Neural crest cell (in vitro differentiated cells): ENCODE results near the gene CDYL. TPM values are rescaled to one million over a fixed set of nuclear protein-coding genes. Genes with fewer than 3 reads are reported as not detected.
A peak's percentile ranks its signal among the peaks of the same experiment; 100 is the strongest.

Source experiments
- DNase-seq: peaks from one replicate; pipeline ENCODE4 v3.0.0; 2021; ENCODE audit warnings: low read depth, mixed read lengths, low spot score
- H3K27ac Mint-ChIP-seq: one replicate; pipeline ENCODE4 v1.8.0; 2021; ENCODE audit warnings: mild to moderate bottlenecking, mixed read lengths; ENCODE audit not compliant: unreplicated experiment
- H3K27me3 Mint-ChIP-seq: 2 replicates; pipeline ENCODE4 v1.8.0; 2021; ENCODE audit warnings: low read depth, mild to moderate bottlenecking, mixed read lengths
- H3K36me3 Mint-ChIP-seq: 2 replicates; pipeline ENCODE4 v1.8.0; 2021; ENCODE audit warnings: low read depth, mild to moderate bottlenecking, mixed read lengths
- H3K4me1 Mint-ChIP-seq: 2 replicates; pipeline ENCODE4 v1.8.0; 2021; ENCODE audit warnings: mixed read lengths
- H3K4me3 Mint-ChIP-seq: one replicate; pipeline ENCODE4 v1.8.0; 2021; ENCODE audit warnings: mild to moderate bottlenecking, mixed read lengths
- H3K9me3 Mint-ChIP-seq: 2 replicates; pipeline ENCODE4 v1.8.0; 2021; ENCODE audit warnings: mixed read lengths
- total RNA-seq: library from RNA; stranded (reverse); gene quantifications from 2 replicates; pipeline ENCODE4 v1.2.1, GENCODE V29; 2021
- TF ChIP-seq, protein P1 (sequence below): fragments of 200-600 bp; sonication (generic); conservative IDR thresholded peaks from 2 replicates; pipeline ENCODE4 v1.5.0; 2021; ENCODE audit warnings: antibody characterized with exemption, mild to moderate bottlenecking

The CDYL gene
- total RNA-seq, 1 donor from 2014 or later, result 54.2 TPM

- TF ChIP-seq, protein P1, sequence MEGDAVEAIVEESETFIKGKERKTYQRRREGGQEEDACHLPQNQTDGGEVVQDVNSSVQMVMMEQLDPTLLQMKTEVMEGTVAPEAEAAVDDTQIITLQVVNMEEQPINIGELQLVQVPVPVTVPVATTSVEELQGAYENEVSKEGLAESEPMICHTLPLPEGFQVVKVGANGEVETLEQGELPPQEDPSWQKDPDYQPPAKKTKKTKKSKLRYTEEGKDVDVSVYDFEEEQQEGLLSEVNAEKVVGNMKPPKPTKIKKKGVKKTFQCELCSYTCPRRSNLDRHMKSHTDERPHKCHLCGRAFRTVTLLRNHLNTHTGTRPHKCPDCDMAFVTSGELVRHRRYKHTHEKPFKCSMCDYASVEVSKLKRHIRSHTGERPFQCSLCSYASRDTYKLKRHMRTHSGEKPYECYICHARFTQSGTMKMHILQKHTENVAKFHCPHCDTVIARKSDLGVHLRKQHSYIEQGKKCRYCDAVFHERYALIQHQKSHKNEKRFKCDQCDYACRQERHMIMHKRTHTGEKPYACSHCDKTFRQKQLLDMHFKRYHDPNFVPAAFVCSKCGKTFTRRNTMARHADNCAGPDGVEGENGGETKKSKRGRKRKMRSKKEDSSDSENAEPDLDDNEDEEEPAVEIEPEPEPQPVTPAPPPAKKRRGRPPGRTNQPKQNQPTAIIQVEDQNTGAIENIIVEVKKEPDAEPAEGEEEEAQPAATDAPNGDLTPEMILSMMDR, result no peak
- Mint-ChIP-seq H3K4me1 (peaks cover 45% of the 10 kb centered on the region), H3K9me3 (peaks cover 6% of the 10 kb centered on the region), H3K27ac (no peak overlapping the region), H3K36me3 (peaks cover 14% of the 10 kb centered on the region), H3K4me3 (no peak overlapping the region), H3K27me3 (no peaks in the 10 kb centered on the region)
- DNase-seq, result no peak
Observed at GRCh38 chr6:4803343-4803744, 27.1 kb downstream of the CDYL start.

GRCh38 chr6:4804095-4804494, 27.9 kb downstream of the CDYL start:
- H3K36me3 Mint-ChIP-seq, result peaks cover 18% of the 10 kb centered on the region

DNA sequence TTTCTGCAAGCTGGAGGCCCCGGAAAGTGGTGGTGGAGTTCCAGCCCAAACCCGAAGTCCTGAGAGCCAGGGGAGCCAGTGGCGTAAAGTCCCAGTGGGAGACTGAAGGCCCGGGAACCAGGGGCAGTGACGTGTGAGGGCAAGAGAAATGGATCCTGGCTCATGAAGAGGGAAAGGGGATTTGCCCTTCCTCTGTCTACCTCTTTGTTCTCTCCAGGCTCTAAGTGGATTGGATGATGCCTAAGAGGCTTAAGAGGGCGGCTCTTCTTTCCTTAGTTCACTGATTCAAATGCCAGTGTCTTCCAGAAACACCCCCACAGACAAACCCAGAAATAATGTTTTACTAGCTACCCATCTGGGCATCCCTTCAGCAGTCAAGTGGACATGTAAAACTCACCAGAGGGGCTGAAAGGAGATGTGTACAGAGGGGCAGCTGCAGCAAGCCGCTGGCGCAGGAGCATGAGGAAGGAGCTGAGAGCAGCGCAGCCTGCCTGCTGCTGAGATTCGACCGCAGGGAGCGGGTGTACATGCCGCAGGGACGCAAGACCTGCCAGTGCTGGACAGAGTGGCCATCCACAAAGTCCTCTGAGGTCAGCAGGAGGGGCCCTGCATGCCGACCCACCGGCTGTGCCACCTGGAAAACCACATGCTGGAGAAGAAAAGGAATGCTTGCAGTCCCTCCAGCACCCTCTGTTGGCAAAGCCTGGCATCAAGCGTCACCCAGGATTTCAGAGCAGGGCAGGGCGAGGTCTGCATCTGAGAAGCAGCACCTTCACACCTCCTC, 29.5 kb downstream of the CDYL start:
- H3K36me3 Mint-ChIP-seq, result peaks cover 20% of the 10 kb centered on the region
- TF ChIP-seq, protein P1, result peak; percentile 54
- peaks cover 45% of the 10 kb centered on the region for H3K4me1 Mint-ChIP-seq
- H3K4me3 Mint-ChIP-seq, result no peak overlapping the region
- peak overlapping the region; percentile 54 for H3K27ac Mint-ChIP-seq
- no peaks in the 10 kb centered on the region for H3K27me3 Mint-ChIP-seq
- H3K9me3 Mint-ChIP-seq, result peaks cover 10% of the 10 kb centered on the region
- DNase-seq, result peak; percentile 18

More at GRCh38 chr6:4804095-4804494, 27.9 kb downstream of the CDYL start:
- TF ChIP-seq, protein P1, result no peak
- peaks cover 45% of the 10 kb centered on the region for H3K4me1 Mint-ChIP-seq
- H3K27ac Mint-ChIP-seq, result no peak overlapping the region
- H3K27me3 Mint-ChIP-seq, result no peaks in the 10 kb centered on the region
- H3K9me3 Mint-ChIP-seq, result peaks cover 8% of the 10 kb centered on the region
- no peak for DNase-seq
- no peak overlapping the region for H3K4me3 Mint-ChIP-seq

DNA sequence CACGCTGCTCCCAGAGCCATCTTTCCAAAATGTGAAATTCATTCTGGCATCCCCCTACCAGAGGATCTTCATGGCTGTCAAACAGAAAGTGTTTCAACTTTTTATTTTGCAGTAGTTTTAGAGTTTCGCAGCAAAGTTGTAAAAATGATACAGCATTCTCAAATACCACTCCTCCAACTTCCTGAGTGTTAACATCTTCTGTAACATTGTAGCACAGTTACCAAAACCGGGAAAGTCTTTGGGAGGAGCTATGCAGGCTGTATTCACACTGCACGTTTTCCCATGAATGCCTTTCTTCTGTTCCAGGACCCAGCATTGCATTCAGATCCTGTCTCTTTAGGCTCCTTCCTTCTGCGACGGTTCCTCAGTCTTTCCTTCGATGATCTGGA, 30.1 kb downstream of the CDYL start:
- H3K4me1 Mint-ChIP-seq, result peaks cover 45% of the 10 kb centered on the region
- DNase-seq, result no peak
- no peak overlapping the region for H3K27ac Mint-ChIP-seq

DNA sequence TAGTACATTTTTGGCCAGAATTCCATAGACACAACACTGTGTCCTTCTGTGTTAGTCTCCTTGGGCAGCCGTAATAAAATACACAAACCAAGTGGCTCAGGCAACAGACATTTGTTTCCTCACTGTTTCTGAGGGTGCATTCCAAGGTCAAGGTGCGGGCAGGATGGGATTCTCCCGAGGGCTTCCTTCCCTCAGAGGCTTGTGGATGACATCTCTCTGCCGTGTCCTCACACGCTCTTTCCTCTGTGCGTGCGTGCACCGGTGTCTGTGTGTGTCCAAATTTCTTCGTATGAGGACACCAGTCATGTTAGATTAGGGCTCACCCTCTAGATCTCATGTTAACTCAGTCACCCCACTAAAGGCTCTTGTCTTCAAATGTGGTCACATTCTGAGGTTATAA, 30.6 kb downstream of the CDYL start:
- no peak for DNase-seq
- no peak overlapping the region for H3K4me3 Mint-ChIP-seq
- no peaks in the 10 kb centered on the region for H3K27me3 Mint-ChIP-seq
- TF ChIP-seq, protein P1, result no peak
- peaks cover 19% of the 10 kb centered on the region for H3K36me3 Mint-ChIP-seq
- peaks cover 10% of the 10 kb centered on the region for H3K9me3 Mint-ChIP-seq
- H3K27ac Mint-ChIP-seq, result no peak overlapping the region
- peaks cover 45% of the 10 kb centered on the region for H3K4me1 Mint-ChIP-seq

More for the DNA sequence above, 30.1 kb downstream of the CDYL start:
- H3K27me3 Mint-ChIP-seq, result no peaks in the 10 kb centered on the region
- TF ChIP-seq, protein P1, result no peak
- peaks cover 10% of the 10 kb centered on the region for H3K9me3 Mint-ChIP-seq
- H3K36me3 Mint-ChIP-seq, result peaks cover 18% of the 10 kb centered on the region
- H3K4me3 Mint-ChIP-seq, result no peak overlapping the region
